Measurements from ENCODE around the gene CBLC. TPM values are rescaled to one million over a fixed set of nuclear protein-coding genes. Genes with fewer than 3 reads are reported as not detected.

CBLC gene
- total RNA-seq, 3 donors from 2014 or later (not counting 1 experiment from before 2014, with no cell fraction given) = not detected

GRCh38 chr19:44796701-44797115 lies 19.0 kb downstream of the CBLC start:
- ATAC-seq (no peak), DNase-seq (peak in 1 of 2 donors; percentile 20)
- Histone ChIP-seq H3K4me1 (ENCODE audit: control insufficient read depth, insufficient read depth, low read length) (peaks cover 5% of the 10 kb centered on the region), H3K4me3 (ENCODE audit: low read length) (no peak overlapping the region), H3K27me3 (ENCODE audit: control insufficient read depth, insufficient read depth, low read length) (no peaks in the 10 kb centered on the region), H3K27ac (ENCODE audit: low read length) (no peak overlapping the region), H3K36me3 (ENCODE audit: control insufficient read depth, insufficient read depth, low read length) (no peaks in the 10 kb centered on the region), H3K9me3 (ENCODE audit: control insufficient read depth, insufficient read depth, low read length) (no peaks in the 10 kb centered on the region)
- Mint-ChIP-seq H3K27ac (no peak overlapping the region), H3K36me3 (no peaks in the 10 kb centered on the region), H3K9me3 (no peaks in the 10 kb centered on the region), H3K4me1 (no peaks in the 10 kb centered on the region), H3K27me3 (ENCODE audit: low read depth in 2 of 2) (no peaks in the 10 kb centered on the region), H3K4me3 (no peak overlapping the region)
- intact Hi-C loops (cut with micrococcal nuclease) = no loop called here
- 28% methylated on average over 12 of the region's 12 CpGs for whole genome bisulfite sequencing (ENCODE audit: insufficient coverage)
- TF ChIP-seq CTCF (IDR thresholded peaks at IDR 0.05) = no peak

GRCh38 chr19:44799627-44800346 lies 22.1 kb downstream of the CBLC start:
- H3K9me3 ChIP-seq (ENCODE audit: control insufficient read depth, insufficient read depth, low read length) = no peaks in the 10 kb centered on the region
- intact Hi-C loops (cut with micrococcal nuclease) = loop anchor here (1.0 to 10.0 kb wide), 3 partner anchors 46 to 538 kb away; no protein-coding TSS in a partner anchor
- no peak overlapping the region for H3K4me3 ChIP-seq (ENCODE audit: low read length)
- no peak overlapping the region for H3K27ac Mint-ChIP-seq
- H3K4me1 ChIP-seq (ENCODE audit: control insufficient read depth, insufficient read depth, low read length) = peaks cover 5% of the 10 kb centered on the region
- H3K27me3 ChIP-seq (ENCODE audit: control insufficient read depth, insufficient read depth, low read length) = no peaks in the 10 kb centered on the region
- H3K4me3 Mint-ChIP-seq = no peak overlapping the region
- H3K27me3 Mint-ChIP-seq (ENCODE audit: low read depth in 2 of 2) = peaks cover 0 to 2% of the 10 kb centered on the region in 2 donors
- H3K4me1 Mint-ChIP-seq = no peaks in the 10 kb centered on the region
- ATAC-seq = no peak
- H3K36me3 Mint-ChIP-seq = no peaks in the 10 kb centered on the region
- no peak for TF ChIP-seq CTCF (IDR thresholded peaks at IDR 0.05)
- H3K36me3 ChIP-seq (ENCODE audit: control insufficient read depth, insufficient read depth, low read length) = no peaks in the 10 kb centered on the region
- no peak for DNase-seq
- H3K27ac ChIP-seq (ENCODE audit: low read length) = no peak overlapping the region
- no peaks in the 10 kb centered on the region for H3K9me3 Mint-ChIP-seq
- WGBS (ENCODE audit: insufficient coverage) = 82% methylated on average over 9 of the region's 10 CpGs

GRCh38 chr19:44800461-44800860 lies 22.8 kb downstream of the CBLC start:
- Mint-ChIP-seq H3K9me3 (no peaks in the 10 kb centered on the region), H3K36me3 (no peaks in the 10 kb centered on the region), H3K27me3 (ENCODE audit: low read depth in 2 of 2) (peaks cover 0 to 2% of the 10 kb centered on the region in 2 donors), H3K4me3 (no peak overlapping the region), H3K4me1 (no peaks in the 10 kb centered on the region), H3K27ac (no peak overlapping the region)
- Histone ChIP-seq H3K9me3 (ENCODE audit: control insufficient read depth, insufficient read depth, low read length) (no peaks in the 10 kb centered on the region), H3K27me3 (ENCODE audit: control insufficient read depth, insufficient read depth, low read length) (no peaks in the 10 kb centered on the region), H3K4me1 (ENCODE audit: control insufficient read depth, insufficient read depth, low read length) (peaks cover 5% of the 10 kb centered on the region), H3K27ac (ENCODE audit: low read length) (no peak overlapping the region), H3K36me3 (ENCODE audit: control insufficient read depth, insufficient read depth, low read length) (no peaks in the 10 kb centered on the region), H3K4me3 (ENCODE audit: low read length) (no peak overlapping the region)
- DNase-seq (peak; percentile 83 to 87), ATAC-seq (peak; percentile 93 to 99 (median 99))
- TF ChIP-seq CTCF (IDR thresholded peaks at IDR 0.05) = peak; percentile 73
- WGBS (ENCODE audit: insufficient coverage) = 0% methylated on average over 3 of the region's 3 CpGs
- intact Hi-C loops (cut with micrococcal nuclease) = loop anchor here (1.0 to 10.0 kb wide), 3 partner anchors 45 to 537 kb away; no protein-coding TSS in a partner anchor

All from natural killer cell (primary cell).